Stomach (tissue), 4 donors: Measurements from ENCODE around the gene MLIP.

Experiments used
- CTCF ChIP-seq, 7 experiments: fragments of 450-650 bp in 4 of 7; fragments of 200-600 bp in 3 of 7; sonication (generic) in 3 of 7; IDR thresholded peaks; one replicate each; pipeline ENCODE4 v1.5.1; 2016 to 2019; ENCODE audit warnings: antibody characterized with exemption in 7 of 7, control low read depth in 2 of 7, mild to moderate bottlenecking in 1 of 7
- EP300 ChIP-seq: sonication (generic); formaldehyde crosslinking; IDR thresholded peaks from one replicate; pipeline ENCODE4 v1.6.1; 2017; ENCODE audit warnings: antibody characterized with exemption
- POLR2A ChIP-seq, 4 donors: fragments of 450-650 bp; IDR thresholded peaks; one replicate each; pipeline ENCODE4 v1.6.1; 2016; ENCODE audit warnings: antibody characterized with exemption in 4 of 4, control low read depth in 2 of 4, mild to moderate bottlenecking in 1 of 4, moderate library complexity in 1 of 4
- POLR2AphosphoS5 ChIP-seq, 3 donors: sonication (generic); formaldehyde crosslinking; IDR thresholded peaks; one replicate each; pipeline ENCODE4 v1.6.1; 2016; ENCODE audit warnings: antibody characterized with exemption in 3 of 3

- TF ChIP-seq POLR2AphosphoS5 (IDR thresholded peaks at IDR 0.05) (no peak), CTCF (IDR thresholded peaks at IDR 0.05) (no peak), POLR2A (IDR thresholded peaks at IDR 0.05) (no peak), EP300 (no peak)
Measured at GRCh38 chr6:54071821-54072340, 39.4 kb upstream of the MLIP start.
